Fibroblast of mammary gland (primary cell): ENCODE measurements around the gene CATSPERD.

Source experiments
- DNase-seq: peaks from one replicate; pipeline ENCODE4 v3.0.0-alpha.2; 2010; ENCODE audit warnings: low read depth
- H3K4me3 ChIP-seq: 2 replicates; pipeline ENCODE4 v1.5.1; 2011; ENCODE audit warnings: low read depth, mild to moderate bottlenecking, low read length, moderate library complexity; ENCODE audit not compliant: control insufficient read depth
- CTCF ChIP-seq: conservative IDR thresholded peaks from 2 replicates; pipeline ENCODE4 v1.5.1; 2011; ENCODE audit warnings: low read depth, low read length, inconsistent platforms; ENCODE audit not compliant: control insufficient read depth, insufficient read depth

The CATSPERD gene

GRCh38 chr19:5692723-5693194, 27.7 kb upstream of the CATSPERD start:
- TF ChIP-seq CTCF, result no peak
- DNase-seq, result no peak
- H3K4me3 ChIP-seq, result no peak overlapping the region

- no peak for DNase-seq
- no peak for TF ChIP-seq CTCF
- no peak overlapping the region for H3K4me3 ChIP-seq
Observed at GRCh38 chr19:5693195-5694166, 27.0 kb upstream of the CATSPERD start.

- no peak for DNase-seq
- no peak for TF ChIP-seq CTCF
- no peak overlapping the region for H3K4me3 ChIP-seq
Observed at GRCh38 chr19:5694167-5694955, 26.1 kb upstream of the CATSPERD start.

- DNase-seq, result no peak
- no peak overlapping the region for H3K4me3 ChIP-seq
- TF ChIP-seq CTCF, result no peak
Observed at GRCh38 chr19:5694956-5695648, 25.3 kb upstream of the CATSPERD start.

GRCh38 chr19:5695649-5696195, 24.7 kb upstream of the CATSPERD start:
- H3K4me3 ChIP-seq, result no peak overlapping the region
- TF ChIP-seq CTCF, result no peak
- no peak for DNase-seq
